GM12874 (cell line): Measurements from ENCODE around the gene RNH1.

ENCODE experiments used
- TF ChIP-seq, protein P1 (sequence below): IDR thresholded peaks from 2 replicates; pipeline ENCODE4 v1.5.1; 2011; ENCODE audit warnings: low read depth, mild to moderate bottlenecking, control low read depth, low read length, moderate library complexity; ENCODE audit not compliant: insufficient read depth

RNH1 gene

DNA sequence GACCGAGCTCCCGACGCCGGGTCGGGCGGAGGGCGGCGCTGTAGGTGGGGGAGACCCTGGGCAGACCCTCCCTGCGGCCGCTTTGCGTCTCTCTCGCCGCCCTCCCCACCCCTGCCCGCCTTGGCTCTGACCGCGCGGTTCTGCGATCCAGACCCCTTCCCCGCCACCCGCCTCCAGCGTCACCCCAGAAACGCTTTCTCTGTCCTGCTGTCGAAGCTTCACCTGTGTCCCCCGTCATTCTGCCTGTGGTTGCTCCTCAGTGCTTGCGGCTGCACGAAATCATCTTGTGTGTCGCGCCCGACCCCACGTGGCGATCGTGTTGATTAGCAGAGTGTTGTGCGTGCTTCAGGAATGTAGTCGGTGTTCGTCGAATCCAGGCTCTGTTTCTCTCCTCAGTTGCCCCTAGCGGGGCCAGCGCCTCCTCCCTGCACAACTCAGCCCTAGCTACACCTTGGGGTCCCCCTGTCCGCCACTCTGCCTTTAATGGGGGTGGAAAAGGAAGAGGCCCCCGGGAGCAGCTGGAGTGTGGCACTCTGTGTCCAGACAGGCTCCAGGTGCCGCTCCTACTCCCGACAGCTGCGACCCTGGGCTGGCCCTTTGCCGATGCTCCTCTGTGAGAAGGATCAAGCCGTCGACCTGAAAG, 56.1 kb downstream of the RNH1 start:
- TF ChIP-seq, protein P1, sequence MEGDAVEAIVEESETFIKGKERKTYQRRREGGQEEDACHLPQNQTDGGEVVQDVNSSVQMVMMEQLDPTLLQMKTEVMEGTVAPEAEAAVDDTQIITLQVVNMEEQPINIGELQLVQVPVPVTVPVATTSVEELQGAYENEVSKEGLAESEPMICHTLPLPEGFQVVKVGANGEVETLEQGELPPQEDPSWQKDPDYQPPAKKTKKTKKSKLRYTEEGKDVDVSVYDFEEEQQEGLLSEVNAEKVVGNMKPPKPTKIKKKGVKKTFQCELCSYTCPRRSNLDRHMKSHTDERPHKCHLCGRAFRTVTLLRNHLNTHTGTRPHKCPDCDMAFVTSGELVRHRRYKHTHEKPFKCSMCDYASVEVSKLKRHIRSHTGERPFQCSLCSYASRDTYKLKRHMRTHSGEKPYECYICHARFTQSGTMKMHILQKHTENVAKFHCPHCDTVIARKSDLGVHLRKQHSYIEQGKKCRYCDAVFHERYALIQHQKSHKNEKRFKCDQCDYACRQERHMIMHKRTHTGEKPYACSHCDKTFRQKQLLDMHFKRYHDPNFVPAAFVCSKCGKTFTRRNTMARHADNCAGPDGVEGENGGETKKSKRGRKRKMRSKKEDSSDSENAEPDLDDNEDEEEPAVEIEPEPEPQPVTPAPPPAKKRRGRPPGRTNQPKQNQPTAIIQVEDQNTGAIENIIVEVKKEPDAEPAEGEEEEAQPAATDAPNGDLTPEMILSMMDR: peak; percentile 27; the same call in 1 of the 2 replicates

DNA sequence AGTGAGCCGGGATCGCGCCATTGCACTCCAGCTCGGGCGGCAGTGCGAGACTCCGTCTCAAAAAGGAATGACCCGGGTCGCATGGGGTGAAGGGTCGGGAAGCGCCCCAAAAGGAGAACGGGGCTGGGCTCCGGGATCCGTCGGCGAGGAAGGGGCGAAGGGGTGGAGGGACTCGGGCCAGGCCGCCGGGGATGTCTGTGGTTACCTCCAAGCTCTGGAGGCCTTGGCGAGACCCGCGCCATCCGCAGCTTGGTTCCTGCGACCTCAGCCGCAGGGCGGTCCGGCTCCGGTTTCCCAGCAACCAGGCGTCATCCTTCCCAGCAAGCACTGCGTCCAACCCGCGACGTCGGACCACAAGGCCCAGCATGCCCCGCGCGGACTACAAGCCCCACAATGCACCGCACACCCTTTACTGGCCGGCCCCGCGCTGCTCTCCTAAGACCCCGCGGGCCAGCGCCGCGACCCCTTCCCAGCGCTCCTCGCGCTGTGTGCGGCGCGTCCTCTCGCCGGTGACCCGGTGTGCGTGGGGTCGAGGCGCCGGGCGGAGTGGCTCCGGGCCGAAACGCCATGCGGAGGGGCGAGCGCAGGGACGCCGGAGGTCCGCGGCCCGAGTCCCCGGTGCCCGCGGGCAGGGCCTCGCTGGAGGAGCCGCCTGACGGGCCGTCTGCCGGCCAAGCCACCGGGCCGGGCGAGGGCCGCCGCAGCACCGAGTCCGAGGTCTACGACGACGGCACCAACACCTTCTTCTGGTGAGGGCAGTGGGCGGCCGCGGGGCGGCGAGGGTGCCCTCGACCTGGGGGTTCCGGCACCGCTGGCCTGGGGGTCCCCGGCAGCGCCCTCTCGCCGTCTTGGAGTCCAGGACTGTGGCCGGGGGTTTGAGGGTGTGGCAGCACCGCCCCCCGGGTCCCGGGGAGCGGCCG, 56.9 kb downstream of the RNH1 start, which contains the start of gene PTDSS2:
TSS of gene PTDSS2 (plus strand) at position 391 of the 920 bp plus-strand sequence. CDS start at position 568, 177 bp downstream.
- TF ChIP-seq, protein P1: no peak

DNA sequence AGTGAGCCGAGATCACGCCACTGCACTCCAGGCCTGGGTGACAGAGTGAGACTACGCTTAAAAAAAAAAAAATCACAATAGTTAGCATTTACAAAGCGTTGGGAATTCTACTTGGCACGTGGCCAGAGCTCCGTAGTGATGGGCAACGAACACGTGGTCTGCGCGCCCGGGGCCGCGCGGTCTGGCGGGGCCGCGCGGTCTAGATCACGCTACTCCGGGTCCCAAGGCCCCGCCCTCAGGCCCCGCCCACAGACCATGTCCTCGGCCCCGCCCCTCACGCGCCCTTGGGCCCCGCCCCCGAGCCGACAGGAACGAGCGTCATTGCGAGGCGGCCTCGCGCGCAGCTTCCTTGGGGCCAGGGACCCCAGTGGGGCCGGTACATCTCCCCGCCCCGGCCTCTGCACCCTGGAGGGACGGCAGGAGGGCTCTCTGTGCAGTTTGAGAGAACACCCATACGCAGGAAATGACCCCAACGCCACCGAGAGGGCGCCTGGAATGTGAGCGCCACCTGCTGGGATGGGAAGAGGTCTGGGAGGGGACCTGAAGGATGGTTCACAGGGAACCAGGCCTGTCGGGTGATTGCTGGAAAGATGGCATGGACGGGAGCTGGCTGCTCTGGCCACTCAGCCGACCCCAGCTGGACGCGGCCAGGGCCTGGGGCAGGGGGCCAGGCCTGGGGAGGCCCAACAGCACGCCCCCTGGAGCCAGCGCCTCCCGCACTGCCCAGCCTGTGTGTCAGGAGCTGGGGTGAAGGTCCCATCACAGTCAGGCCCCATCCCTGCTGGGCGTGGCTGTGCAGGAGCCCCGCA, 58.9 kb downstream of the RNH1 start:
- TF ChIP-seq, protein P1: peak; percentile 82

DNA sequence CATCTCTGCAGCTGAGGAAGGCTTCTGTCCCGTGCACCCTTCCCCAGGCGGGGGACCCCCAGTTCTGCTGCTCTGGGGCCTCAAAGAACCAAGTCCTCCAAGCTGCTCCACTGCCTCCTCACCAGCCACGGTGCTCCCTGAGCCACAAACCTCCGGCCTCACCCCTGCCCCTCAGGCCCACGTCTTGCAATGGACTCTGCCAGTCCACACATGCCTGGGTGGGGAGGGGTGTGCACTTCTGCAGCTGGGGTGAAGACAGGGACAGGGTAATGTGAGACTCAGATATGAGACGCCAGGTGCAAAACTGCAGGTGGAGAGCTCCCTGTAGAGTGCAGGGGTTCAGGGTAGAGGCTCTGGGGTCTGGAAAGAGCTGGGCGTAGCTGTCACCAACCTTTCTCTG, 60.2 kb downstream of the RNH1 start:
- TF ChIP-seq, protein P1: no peak

DNA sequence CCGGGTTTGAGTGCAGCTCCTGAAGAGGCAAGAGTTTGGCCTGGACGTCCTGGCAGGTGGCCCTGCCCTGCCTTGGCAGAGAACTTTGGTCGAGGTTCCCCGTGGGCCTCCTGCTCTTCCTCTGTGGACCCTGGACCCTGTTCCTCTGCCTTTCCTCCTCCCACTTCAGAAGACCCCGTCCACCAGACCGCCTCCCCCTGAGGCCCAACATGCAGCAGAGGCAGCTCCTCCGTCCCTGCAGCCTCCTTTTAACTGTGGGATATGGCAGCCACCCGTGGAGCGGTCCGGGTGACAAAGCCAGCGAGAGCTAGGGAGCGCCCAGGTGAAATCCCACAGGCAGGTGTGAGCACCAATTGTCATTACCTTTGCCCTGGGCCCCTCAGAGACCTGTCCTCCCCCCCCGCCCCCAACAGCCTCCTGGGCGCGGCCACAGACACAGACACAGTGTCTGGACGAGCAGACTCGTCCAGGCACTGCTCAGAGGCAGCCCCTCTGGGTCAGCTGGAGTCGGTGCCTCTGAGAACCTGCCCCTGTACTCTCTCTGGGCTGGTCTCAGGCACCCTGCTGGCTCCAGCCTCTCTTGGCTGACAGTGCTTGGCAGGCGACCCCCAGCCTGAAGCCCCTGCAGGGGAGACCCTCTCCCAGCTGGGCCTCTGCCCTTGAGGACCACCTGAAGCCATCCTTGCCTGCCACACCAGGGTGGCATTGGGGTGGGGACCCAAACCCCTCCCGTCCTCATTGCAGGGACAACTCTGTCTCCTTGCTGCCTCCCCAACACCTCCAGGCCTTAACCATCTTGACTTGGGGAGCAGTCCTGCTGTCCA, 61.1 kb downstream of the RNH1 start:
- TF ChIP-seq, protein P1: no peak
